BLaER1 (cell line): Measurements from ENCODE around the gene ADCY2.

Experiments used
- H3K27ac ChIP-seq: shearing (Covaris generic); formaldehyde crosslinking; 2 replicates; pipeline ENCODE4 v1.8.1; 2022
- H3K27me3 ChIP-seq: shearing (Covaris generic); formaldehyde crosslinking; 2 replicates; pipeline ENCODE4 v1.8.1; 2022
- H3K36me3 ChIP-seq: shearing (Covaris generic); formaldehyde crosslinking; 2 replicates; pipeline ENCODE4 v1.8.1; 2022
- H3K4me1 ChIP-seq: shearing (Covaris generic); formaldehyde crosslinking; 2 replicates; pipeline ENCODE4 v1.8.1; 2022
- H3K4me2 ChIP-seq: shearing (Covaris generic); formaldehyde crosslinking; 2 replicates; pipeline ENCODE4 v1.8.1; 2022
- H3K4me3 ChIP-seq: shearing (Covaris generic); formaldehyde crosslinking; 2 replicates; pipeline ENCODE4 v1.8.1; 2022
- H3K9ac ChIP-seq: shearing (Covaris generic); formaldehyde crosslinking; 2 replicates; pipeline ENCODE4 v1.8.1; 2022
- H3K9me3 ChIP-seq: shearing (Covaris generic); formaldehyde crosslinking; 2 replicates; pipeline ENCODE4 v1.8.1; 2022
- H4K20me1 ChIP-seq: shearing (Covaris generic); formaldehyde crosslinking; 2 replicates; pipeline ENCODE4 v1.8.1; 2022
- Cebpa-rat ChIP-seq: shearing (Covaris generic); IDR thresholded peaks from 2 replicates; pipeline ENCODE4 v1.8.1; 2022

The ADCY2 gene

GRCh38 chr5:7779019-7780005 lies 383.4 kb downstream of the ADCY2 start:
- peaks cover 15% of the 10 kb centered on the region; the same call in 1 of the 2 replicates for H4K20me1 ChIP-seq
- H3K27ac ChIP-seq, result no peak overlapping the region
- H3K4me1 ChIP-seq, result peaks cover 35% of the 10 kb centered on the region
- H3K27me3 ChIP-seq, result peaks cover 12% of the 10 kb centered on the region; the same call in 1 of the 2 replicates
- H3K4me3 ChIP-seq, result no peak overlapping the region
- H3K9ac ChIP-seq, result no peak overlapping the region
- TF ChIP-seq Cebpa-rat, result no peak
- peak overlapping the region; percentile 74 for H3K4me2 ChIP-seq
- H3K36me3 ChIP-seq, result no peaks in the 10 kb centered on the region
- H3K9me3 ChIP-seq, result no peaks in the 10 kb centered on the region

GRCh38 chr5:7781899-7782298 lies 386.0 kb downstream of the ADCY2 start:
- no peak overlapping the region for H3K4me3 ChIP-seq
- peaks cover 15% of the 10 kb centered on the region; the same call in 1 of the 2 replicates for H4K20me1 ChIP-seq
- H3K9me3 ChIP-seq, result no peaks in the 10 kb centered on the region
- no peaks in the 10 kb centered on the region for H3K36me3 ChIP-seq
- no peak for TF ChIP-seq Cebpa-rat
- peaks cover 12% of the 10 kb centered on the region; the same call in 1 of the 2 replicates for H3K27me3 ChIP-seq
- H3K4me2 ChIP-seq, result no peak overlapping the region
- H3K9ac ChIP-seq, result no peak overlapping the region
- H3K27ac ChIP-seq, result no peak overlapping the region
- H3K4me1 ChIP-seq, result peaks cover 35% of the 10 kb centered on the region

GRCh38 chr5:7784683-7785380 lies 388.9 kb downstream of the ADCY2 start:
- Histone ChIP-seq H3K4me1 (peaks cover 13% of the 10 kb centered on the region), H3K4me2 (no peak overlapping the region), H3K27me3 (peaks cover 12% of the 10 kb centered on the region; the same call in 1 of the 2 replicates), H4K20me1 (peaks cover 3% of the 10 kb centered on the region; the same call in 1 of the 2 replicates), H3K9me3 (no peaks in the 10 kb centered on the region), H3K4me3 (no peak overlapping the region), H3K9ac (no peak overlapping the region), H3K36me3 (no peaks in the 10 kb centered on the region), H3K27ac (no peak overlapping the region)
- no peak for TF ChIP-seq Cebpa-rat

- H3K4me1 ChIP-seq, result no peaks in the 10 kb centered on the region
- H3K9me3 ChIP-seq, result no peaks in the 10 kb centered on the region
- TF ChIP-seq Cebpa-rat, result no peak
- no peak overlapping the region for H3K9ac ChIP-seq
- no peaks in the 10 kb centered on the region for H4K20me1 ChIP-seq
- H3K4me2 ChIP-seq, result no peak overlapping the region
- H3K36me3 ChIP-seq, result no peaks in the 10 kb centered on the region
- H3K27me3 ChIP-seq, result 0 out of 2 replicates have a peak, but pooled peaks cover 1% of the 10 kb centered on the region
- no peak overlapping the region for H3K4me3 ChIP-seq
- no peak overlapping the region for H3K27ac ChIP-seq
Measured at GRCh38 chr5:7787770-7788169, 391.8 kb downstream of the ADCY2 start.

GRCh38 chr5:7789567-7789966 lies 393.6 kb downstream of the ADCY2 start:
- Histone ChIP-seq H3K4me3 (no peak overlapping the region), H3K9me3 (no peaks in the 10 kb centered on the region), H4K20me1 (no peaks in the 10 kb centered on the region), H3K27me3 (no peaks in the 10 kb centered on the region), H3K9ac (no peak overlapping the region), H3K4me1 (peaks cover 9% of the 10 kb centered on the region), H3K36me3 (no peaks in the 10 kb centered on the region), H3K27ac (no peak overlapping the region), H3K4me2 (no peak overlapping the region)
- no peak for TF ChIP-seq Cebpa-rat

GRCh38 chr5:7793895-7794294 lies 398.0 kb downstream of the ADCY2 start:
- Histone ChIP-seq H3K9ac (no peak overlapping the region), H3K27me3 (no peaks in the 10 kb centered on the region), H3K4me1 (peaks cover 19% of the 10 kb centered on the region), H3K4me2 (peak overlapping the region; percentile 65), H3K4me3 (no peak overlapping the region), H4K20me1 (no peaks in the 10 kb centered on the region), H3K36me3 (no peaks in the 10 kb centered on the region), H3K27ac (no peak overlapping the region), H3K9me3 (no peaks in the 10 kb centered on the region)
- TF ChIP-seq Cebpa-rat, result no peak

GRCh38 chr5:7794311-7794710 lies 398.4 kb downstream of the ADCY2 start:
- TF ChIP-seq Cebpa-rat, result no peak
- Histone ChIP-seq H3K4me1 (peaks cover 19% of the 10 kb centered on the region), H3K27ac (no peak overlapping the region), H3K9me3 (no peaks in the 10 kb centered on the region), H3K4me3 (no peak overlapping the region), H3K4me2 (peak overlapping the region; percentile 65), H3K36me3 (no peaks in the 10 kb centered on the region), H4K20me1 (no peaks in the 10 kb centered on the region), H3K27me3 (no peaks in the 10 kb centered on the region), H3K9ac (0 out of 2 replicates have a peak overlapping the region, but pooled peaks have one; percentile 0)

- H3K4me2 ChIP-seq, result peak overlapping the region; percentile 65
- 0 out of 2 replicates have a peak overlapping the region, but pooled peaks have one; percentile 0 for H3K9ac ChIP-seq
- H3K4me3 ChIP-seq, result no peak overlapping the region
- H3K9me3 ChIP-seq, result no peaks in the 10 kb centered on the region
- H3K27me3 ChIP-seq, result no peaks in the 10 kb centered on the region
- peaks cover 19% of the 10 kb centered on the region for H3K4me1 ChIP-seq
- no peaks in the 10 kb centered on the region for H4K20me1 ChIP-seq
- H3K36me3 ChIP-seq, result no peaks in the 10 kb centered on the region
- no peak for TF ChIP-seq Cebpa-rat
- H3K27ac ChIP-seq, result no peak overlapping the region
Measured at GRCh38 chr5:7794823-7795222, 398.9 kb downstream of the ADCY2 start.

GRCh38 chr5:7795306-7795705 lies 399.4 kb downstream of the ADCY2 start:
- no peaks in the 10 kb centered on the region for H4K20me1 ChIP-seq
- H3K27me3 ChIP-seq, result no peaks in the 10 kb centered on the region
- no peak overlapping the region for H3K9ac ChIP-seq
- peak overlapping the region; percentile 65 for H3K4me2 ChIP-seq
- no peaks in the 10 kb centered on the region for H3K9me3 ChIP-seq
- H3K4me1 ChIP-seq, result peaks cover 19% of the 10 kb centered on the region
- H3K4me3 ChIP-seq, result no peak overlapping the region
- TF ChIP-seq Cebpa-rat, result no peak
- H3K27ac ChIP-seq, result no peak overlapping the region
- H3K36me3 ChIP-seq, result no peaks in the 10 kb centered on the region
